HG03442 (cell line): ENCODE measurements around the gene CD22.
"Not testable (repeated sequence)": the region's sequence is repeated elsewhere in the genome, so short reads cannot be mapped to it uniquely, and the experiment has no call there.

Experiments
- ATAC-seq: cut with Tn5 transposase; IDR thresholded peaks from one replicate; pipeline ENCODE4 v1.9.1; 2021; ENCODE audit warnings: mild to moderate bottlenecking, moderate library complexity; ENCODE audit not compliant: unreplicated experiment

CD22 gene

DNA sequence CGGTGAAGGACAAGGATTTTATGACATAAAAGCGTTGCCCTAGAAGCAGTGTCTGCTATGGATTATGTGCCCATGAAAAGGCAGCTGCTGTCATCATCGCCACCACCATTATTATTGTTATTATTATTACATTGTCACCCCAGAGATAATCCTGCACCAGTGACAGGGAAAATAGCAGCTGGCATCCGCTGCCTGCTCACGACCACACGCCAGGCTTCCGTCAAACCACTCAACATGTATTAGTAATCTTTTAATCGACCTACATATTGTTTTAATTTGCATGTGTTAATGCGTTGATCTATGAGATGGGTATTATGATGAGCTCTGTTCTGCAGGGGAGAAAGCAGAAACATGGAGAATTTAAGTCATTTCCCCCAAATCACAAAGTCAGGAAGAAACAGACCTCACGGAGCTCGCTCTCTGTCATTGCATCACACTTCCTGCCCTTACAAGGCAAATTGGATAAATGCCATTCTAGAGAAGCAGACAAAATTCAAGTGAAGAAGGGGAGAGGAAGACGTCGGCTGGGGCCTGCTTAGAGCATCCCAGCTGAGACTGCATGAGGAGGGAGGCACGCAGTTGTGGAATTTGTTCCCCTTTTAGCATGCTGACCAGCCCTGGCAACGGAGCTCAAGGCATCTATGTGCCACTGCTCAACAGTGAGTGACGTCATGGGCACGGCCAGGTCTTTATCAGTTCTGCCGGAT, 29.0 kb downstream of the CD22 start, which contains the start of gene FFAR3:
Gene FFAR3, plus strand, starts transcription at position 594 of the 707 bp plus-strand sequence. CDS start 431 bp downstream, outside the sequence.
- no peak for ATAC-seq

DNA sequence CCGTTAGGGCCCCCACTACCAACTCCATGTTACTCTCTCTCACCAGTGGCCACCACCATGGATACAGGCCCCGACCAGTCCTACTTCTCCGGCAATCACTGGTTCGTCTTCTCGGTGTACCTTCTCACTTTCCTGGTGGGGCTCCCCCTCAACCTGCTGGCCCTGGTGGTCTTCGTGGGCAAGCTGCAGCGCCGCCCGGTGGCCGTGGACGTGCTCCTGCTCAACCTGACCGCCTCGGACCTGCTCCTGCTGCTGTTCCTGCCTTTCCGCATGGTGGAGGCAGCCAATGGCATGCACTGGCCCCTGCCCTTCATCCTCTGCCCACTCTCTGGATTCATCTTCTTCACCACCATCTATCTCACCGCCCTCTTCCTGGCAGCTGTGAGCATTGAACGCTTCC, 29.8 kb downstream of the CD22 start:
- ATAC-seq = not testable (repeated sequence)

DNA sequence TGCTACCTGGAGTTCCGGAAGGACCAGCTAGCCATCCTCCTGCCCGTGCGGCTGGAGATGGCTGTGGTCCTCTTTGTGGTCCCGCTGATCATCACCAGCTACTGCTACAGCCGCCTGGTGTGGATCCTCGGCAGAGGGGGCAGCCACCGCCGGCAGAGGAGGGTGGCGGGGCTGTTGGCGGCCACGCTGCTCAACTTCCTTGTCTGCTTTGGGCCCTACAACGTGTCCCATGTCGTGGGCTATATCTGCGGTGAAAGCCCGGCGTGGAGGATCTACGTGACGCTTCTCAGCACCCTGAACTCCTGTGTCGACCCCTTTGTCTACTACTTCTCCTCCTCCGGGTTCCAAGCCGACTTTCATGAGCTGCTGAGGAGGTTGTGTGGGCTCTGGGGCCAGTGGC, 30.4 kb downstream of the CD22 start:
- ATAC-seq = not testable (repeated sequence)

DNA sequence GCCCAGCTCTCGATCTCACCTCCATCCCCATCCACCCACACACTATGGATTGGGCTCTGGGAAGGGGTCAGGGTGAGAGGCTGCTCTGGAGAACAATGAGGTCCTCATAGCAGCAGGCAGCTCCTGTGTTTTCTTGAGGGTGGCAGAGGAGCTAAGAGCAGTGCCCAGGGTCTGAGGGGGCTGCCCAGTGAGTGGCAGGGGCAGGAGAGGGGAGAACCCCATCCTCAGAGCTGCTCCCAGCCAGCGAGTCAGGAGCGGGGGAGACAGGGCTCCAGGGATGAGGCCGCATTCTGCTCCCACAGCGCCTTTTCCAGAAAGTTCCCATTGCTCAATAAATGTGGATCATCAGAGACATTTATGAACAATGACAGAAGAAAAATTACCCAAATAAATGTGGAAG, 31.1 kb downstream of the CD22 start:
- ATAC-seq = not testable (repeated sequence)

DNA sequence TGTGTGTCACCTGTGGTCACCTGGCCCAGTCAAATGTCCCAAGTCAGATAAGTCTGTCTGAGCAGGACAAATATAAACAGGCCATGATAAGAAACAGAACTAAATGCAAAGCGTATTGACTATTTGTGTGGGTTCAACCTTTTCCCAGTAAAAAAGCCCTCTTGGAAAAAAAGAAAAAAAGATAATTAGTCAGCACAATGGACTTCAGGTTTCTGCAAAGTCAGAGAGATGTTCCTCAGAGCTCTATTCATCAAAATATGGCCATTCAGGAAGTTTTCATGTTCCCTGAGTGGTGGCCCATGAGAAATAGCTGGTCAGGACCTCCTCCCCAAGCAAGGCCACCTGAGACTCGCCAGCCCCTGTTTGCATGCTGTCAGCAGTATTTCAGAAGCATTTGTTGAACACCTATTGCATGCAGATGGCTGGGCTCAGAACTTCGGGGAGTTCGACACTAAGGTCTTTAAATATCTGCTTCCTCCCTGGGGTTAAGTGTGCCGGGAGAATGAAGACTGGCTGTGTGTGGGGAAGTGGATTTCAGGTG, 32.0 kb downstream of the CD22 start:
- ATAC-seq = no peak

DNA sequence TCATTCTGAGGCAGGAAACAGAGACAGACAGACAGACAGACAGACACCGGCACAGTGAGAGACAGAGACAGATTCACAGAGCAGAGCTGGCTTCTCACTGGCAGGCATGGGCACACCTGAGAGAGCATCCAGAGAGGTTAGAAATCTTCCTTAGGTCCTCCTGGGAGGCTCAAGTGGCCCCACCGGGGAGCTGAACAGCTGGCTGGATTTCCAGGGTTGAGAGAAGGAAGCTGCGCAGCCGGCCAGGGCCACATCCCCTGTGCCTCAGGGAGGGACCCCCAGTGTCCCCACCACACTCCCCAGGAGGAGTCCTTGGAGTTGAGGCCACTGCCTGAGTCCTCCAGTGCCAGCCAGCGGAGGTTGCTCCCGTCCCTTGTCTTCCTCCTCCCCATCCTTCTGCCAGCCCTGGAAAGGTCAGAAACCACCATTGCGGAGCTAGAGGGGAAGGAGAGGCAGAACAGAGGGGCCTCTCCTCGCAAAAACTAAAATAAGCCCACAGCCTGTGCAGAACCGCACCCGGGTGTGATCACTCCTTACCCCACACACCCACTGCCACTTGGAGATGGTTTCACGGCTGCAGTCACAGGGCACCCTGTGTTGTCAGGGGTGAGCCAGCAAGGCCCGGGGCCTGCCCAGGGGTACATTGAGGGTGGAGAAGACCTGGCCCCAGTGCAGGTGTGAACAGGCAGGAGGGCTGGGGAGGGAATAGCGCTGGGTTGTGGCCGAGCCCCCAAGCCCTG, 33.4 kb downstream of the CD22 start:
- ATAC-seq = no peak

DNA sequence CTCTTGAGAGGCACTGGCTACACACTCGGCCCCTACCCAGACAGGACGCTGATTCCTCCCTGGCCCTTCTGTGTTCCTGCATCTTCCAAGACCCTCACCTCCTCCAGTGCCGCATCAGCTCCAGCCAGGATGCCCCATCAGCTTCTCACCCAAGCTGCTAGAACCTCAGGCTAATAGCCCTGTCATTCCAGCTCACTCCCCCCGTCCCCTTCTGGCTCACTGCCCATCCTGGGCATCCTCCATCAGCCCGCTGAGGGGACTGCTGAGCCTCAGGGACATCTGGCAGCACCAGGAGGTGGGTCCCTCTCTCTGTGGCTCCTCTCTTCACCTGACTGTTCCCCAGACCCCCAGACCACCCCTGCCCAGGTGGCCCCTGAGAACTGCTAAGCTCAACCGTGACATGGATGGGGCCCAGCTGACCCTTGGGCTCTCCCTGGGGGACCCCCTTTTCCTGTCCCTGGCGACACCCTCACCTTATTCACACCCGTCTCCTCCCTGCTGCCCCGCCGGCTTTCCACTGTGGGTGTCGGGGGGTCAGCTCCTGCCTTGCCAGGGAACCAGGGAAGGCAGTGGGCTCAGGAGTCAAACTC, 34.1 kb downstream of the CD22 start:
- ATAC-seq = no peak

DNA sequence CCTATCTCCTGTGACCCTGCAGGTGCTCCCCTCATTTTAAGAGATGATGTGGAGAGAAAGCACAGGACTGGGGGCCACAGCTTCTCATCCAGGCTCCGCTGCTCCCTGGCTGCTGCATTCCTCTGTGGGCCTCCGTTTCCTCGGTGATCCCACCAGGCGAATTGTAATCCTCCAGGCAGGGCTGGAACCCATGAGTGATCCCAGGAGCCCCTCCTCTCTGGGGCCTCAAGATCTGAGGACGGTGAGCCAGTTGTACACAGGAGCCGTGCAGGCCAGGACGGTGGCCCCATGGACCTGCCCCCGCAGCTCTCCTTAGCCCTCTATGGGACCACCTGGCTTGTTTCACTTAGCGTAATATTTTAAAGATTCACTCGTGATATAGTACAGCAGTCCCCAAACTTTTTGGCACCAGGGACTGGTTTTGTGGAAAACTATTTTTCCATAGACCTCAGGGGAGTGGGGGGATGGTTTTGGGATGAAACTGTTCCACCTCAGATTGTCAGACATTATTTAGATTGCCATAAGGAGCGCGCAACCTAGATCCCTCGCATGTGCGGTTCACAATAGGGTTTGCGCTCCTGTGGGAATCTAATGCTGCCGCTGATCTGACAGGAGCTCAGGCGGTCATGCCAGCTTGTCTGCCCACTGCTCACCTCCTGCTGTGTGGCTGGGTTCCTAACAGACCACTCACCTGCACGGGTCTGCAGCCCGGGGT, 34.9 kb downstream of the CD22 start:
- no peak for ATAC-seq

DNA sequence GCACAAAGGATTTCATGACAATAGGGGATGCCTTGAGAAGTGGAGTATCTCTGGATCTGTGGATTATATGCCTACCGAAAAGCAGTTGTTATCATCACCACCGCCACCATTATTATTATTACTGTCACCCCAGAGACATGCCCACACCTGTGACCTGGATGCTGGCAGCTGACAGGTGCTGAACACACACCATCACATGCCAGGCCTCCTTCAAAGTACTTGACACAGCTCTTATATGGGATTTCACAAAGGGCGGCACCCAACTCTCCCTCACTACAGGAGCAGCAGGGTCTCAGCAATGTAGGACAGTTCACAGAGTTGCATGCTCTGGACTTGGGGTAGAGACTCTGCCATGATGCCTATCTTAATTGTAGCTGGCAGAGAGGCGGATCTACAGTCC, 36.3 kb downstream of the CD22 start:
- ATAC-seq = no peak

DNA sequence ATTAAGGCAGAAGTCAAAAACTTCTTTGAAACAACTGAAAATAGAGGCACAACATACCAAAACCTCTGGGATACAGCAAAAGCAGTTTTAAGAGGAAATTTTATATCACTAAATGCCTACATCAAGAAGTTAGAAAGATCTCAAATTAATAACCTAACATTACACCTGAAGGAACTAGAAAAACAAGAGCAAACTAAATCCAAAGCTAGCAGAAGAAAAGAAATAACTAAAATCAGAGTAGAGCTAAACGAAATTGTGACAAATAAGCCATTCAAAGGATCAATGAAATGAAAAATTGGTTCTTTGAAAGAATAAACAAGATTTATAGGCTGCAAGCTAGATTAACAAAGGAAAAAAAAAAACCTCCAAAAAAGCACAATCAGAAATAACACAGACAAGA, 39.4 kb downstream of the CD22 start:
- no peak for ATAC-seq

DNA sequence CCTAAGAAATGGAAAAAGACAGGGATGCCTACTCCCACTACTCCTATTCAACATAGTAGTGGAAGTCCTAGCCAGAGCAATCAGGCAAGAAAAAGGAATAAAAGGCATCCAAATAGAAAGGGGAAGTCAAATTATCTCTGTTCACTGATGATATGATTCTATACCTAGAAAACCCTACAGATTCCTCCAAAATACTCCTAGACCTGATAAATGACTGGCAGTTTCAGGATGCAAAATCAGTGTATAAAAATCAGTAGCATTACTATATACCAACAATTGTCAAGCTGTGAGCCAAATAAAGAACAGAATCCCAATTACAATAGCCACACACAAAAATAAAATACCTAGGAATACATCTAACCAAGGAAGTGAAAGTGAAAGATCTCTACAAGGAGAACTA, 40.5 kb downstream of the CD22 start:
- ATAC-seq = no peak

DNA sequence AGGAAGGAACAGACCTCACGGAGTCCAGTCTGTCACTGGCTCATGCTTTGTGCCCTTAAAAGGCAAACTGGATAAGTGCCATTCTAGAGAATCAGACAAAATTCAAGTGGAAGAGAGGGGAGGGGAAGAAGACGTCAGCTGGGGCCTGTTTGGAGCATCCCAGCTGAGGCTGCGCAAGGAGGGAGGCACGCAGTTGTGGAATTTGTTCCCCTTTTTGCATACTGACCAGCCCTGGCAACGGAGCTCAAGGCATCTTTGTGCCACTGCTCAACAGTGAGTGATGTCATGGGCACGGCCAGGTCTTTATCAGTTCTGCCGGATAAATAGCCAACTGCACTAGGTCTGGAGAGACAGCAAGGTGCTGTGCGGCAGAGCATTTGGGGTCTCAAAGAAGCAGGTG, 41.7 kb downstream of the CD22 start, which contains the start of gene GPR42:
Gene GPR42, plus strand, starts transcription at position 347 of the 400 bp plus-strand sequence. CDS start 292 bp downstream, outside the sequence.
- ATAC-seq = no peak

DNA sequence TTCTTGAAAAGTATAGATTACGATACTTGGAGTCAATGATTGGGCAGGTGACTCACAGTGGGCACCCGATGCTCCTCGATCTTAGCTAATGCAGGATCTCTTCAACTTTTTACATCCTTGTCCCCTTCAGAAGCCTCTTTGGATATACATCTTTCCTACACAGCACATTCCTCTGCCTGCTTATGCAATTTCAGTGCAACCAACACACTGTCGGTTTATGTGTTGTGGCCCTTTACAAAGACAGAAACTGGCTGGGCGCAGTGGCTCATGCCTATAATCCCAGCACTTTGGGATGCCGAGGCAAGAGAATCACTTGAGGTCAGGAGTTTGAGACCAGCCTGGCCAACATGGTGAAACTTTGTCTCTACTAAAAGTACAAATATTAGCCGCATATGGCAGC, 44.5 kb downstream of the CD22 start:
- ATAC-seq = no peak

DNA sequence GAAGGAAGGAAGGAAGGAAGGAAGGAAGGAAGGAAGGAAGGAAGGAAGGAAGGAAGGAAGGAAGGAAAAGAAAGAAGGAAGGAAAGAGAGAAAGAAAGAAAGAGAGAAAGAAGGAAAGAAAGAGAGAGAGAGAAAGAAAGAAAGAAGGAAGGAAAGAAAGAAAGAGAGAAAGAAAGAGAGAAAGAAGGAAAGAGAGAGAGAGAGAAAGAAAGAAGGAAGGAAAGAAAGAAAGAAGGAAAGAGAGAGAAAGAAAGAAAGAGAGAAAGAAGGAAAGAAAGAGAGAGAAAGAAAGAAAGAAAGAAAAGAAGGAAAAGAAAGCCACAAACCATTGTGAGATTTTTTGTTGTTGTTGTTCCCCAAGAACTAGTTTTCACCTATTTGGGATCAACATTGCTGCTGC, 45.0 kb downstream of the CD22 start:
- not testable (repeated sequence) for ATAC-seq

DNA sequence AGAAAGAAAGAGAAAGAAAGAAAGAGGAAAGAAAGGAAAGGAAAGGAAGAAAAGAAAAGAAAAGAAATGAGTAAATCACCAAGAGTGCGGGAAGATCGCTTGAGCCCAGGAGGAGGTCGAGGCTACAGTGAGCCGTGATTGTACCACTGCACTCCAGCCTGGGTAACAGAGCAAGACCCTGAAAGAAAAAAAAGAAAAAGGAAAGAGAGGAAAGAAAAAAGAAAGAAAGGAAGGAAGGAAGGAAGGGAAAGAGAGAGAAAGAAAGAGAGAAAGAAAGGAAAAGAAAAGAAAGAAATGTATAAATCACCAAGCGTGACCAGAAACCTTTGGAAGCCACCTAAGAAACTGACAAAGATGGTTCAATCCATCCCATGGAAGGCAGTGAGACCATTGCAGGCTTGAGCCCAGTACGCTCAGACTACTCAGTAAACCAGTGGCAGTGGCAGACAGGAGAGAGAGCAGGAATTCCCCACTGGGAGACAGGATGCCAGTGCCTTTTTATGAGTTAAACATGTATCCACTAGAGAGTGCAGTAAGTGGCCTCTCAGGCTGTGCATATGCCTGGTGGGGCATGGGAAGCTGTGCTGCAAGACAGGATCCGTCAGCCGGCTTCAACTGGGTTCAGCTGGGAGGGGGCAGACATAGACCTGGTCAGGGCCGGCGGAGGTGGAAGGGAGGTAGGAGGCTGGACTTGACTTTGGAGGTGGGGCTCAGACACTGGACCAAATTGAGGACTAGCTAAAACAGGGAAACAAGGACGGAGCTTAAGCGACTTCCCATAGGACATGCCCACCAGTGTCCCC, 46.7 kb downstream of the CD22 start:
- ATAC-seq = no peak

DNA sequence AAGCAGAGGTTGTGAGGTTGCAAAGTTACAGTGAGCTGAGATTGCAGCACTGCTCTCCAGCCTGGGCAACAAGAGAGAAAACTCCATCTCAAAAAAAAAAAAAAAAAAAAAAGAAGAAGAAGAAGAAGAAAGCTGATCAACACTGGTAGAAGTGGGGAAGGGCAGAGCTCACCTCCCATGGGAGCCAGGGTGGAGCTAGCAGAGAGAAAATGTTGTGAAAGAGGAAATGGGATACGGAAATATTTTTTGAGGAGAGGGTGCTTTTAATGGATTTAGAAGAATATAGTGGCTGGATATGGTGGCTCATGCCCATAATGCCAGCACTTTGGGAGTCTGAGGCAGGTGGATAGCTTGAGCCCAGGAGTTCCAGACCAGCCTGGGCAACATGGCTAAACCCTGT, 48.7 kb downstream of the CD22 start:
- no peak for ATAC-seq

DNA sequence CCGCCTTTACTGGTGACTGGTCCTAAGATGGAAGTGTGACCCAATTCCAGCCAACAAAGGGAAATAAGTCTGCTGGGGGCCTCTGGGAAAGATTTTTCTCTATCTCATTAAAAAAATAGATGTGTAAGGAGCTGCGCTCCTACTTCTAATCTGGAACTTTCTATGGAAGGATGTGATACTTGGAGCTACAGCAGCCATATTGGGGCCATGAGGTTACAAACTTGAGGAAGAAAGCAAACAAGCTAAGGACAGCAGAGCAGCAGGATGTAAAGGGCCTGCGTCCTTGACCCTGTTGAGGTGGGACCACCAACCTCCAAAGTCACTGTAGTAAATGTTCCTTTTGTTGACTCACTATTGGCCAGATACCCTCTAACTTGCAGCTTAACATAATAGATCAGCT, 49.4 kb downstream of the CD22 start:
- ATAC-seq = no peak

DNA sequence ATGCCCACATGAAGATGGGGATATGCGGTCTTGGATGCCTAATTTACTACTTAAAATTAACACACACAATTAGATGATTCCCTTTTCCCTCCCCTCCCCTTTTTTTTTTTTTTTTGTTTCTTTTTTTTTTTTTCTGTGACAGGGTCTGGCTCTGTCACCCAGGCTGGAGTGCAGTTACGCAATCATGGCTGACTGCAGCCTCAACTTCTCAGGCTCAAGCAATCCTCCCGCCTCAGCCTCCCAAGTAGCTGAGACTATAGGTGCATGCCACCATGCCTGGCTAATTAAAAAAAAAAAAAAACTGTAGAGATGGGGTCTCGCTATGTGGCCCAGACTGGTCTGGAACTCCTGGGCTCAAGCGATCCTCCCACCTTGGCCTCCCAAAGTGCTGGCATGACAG, 50.6 kb downstream of the CD22 start:
- not testable (repeated sequence) for ATAC-seq

DNA sequence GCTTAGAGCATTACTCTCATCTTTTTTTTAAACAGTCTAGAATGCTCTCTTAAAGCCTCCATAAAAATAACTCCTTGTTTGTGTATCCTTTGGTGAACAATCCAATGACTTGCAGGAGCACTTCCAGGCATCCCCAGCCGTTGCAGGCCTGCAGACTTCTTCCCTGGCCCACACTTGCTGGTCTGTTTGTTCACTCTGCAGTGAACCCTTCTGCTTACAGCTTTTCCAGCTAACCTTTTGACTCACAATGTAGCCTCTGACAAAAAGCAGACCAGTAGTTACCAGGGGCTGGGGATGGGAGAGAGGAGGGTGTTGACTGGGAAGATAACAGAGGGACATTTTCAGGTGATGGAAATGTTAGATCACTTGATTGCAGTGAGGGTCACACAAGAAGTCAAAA, 51.0 kb downstream of the CD22 start:
- no peak for ATAC-seq

DNA sequence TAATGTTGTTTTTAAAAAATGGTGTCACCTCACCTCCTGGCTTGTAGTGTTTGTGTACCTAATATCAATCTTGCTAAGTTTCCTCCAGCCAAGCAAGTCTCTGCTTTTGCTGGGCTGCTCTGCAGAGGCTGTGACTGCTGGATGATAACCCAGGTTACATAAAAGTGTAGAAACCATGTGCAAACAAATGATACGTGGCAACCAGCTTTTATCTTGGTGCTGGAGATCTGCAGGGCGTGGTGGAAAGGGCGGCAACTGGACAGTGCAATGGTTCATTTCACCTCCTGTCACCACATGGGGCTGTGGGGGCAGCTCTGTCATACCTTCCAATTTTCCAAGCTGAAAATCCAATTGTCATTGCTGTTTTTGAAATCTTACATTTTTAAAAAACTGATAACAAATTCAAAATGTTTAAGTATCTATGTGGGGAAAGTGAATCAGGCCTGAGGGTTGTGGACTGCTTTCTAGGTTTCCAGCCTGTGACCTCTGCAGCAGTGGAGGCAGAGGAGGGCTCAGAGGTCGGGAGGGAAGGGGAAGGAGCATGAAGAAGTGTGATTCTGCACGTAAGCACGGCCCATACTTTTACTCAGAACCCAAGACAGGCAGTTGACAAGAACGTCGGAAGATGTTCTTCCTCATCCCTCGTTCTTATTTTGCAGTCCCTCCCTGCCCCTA, 51.6 kb downstream of the CD22 start:
- no peak for ATAC-seq
